GM18498 (cell line): ENCODE results near the gene FARS2.

Source experiments
- ATAC-seq: cut with Tn5 transposase; IDR thresholded peaks from one replicate; pipeline ENCODE4 v1.9.1; 2021; ENCODE audit warnings: mild to moderate bottlenecking, moderate library complexity; ENCODE audit not compliant: unreplicated experiment

The FARS2 gene

GRCh38 chr6:5260661-5261544 is at the start of gene FARS2, which contains the start of gene LYRM4:
FARS2 (plus strand) TSS chr6:5261513.
LYRM4 (minus strand) TSS chr6:5260950; CDS start chr6:5260733, 217 bp downstream.
- peak; percentile 79 for ATAC-seq

GRCh38 chr6:5213836-5214235 is 47.5 kb upstream of the FARS2 start:
- no peak for ATAC-seq

GRCh38 chr6:5214570-5215052 is 46.7 kb upstream of the FARS2 start:
- no peak for ATAC-seq

GRCh38 chr6:5215159-5215558 is 46.2 kb upstream of the FARS2 start:
- ATAC-seq, result no peak

GRCh38 chr6:5215799-5216198 is 45.5 kb upstream of the FARS2 start:
- no peak for ATAC-seq

GRCh38 chr6:5217356-5217755 is 44.0 kb upstream of the FARS2 start:
- ATAC-seq, result no peak

- no peak for ATAC-seq
Observed at GRCh38 chr6:5219011-5219691, 42.2 kb upstream of the FARS2 start.

- no peak for ATAC-seq
Observed at GRCh38 chr6:5220443-5220842, 40.9 kb upstream of the FARS2 start.

GRCh38 chr6:5223309-5223708 is 38.0 kb upstream of the FARS2 start:
- ATAC-seq, result no peak

GRCh38 chr6:5229356-5229755 is 32.0 kb upstream of the FARS2 start:
- no peak for ATAC-seq

- ATAC-seq, result no peak
Observed at GRCh38 chr6:5230081-5230480, 31.2 kb upstream of the FARS2 start.

GRCh38 chr6:5231289-5231688 is 30.0 kb upstream of the FARS2 start:
- ATAC-seq, result no peak

GRCh38 chr6:5234874-5235273 is 26.4 kb upstream of the FARS2 start:
- ATAC-seq, result no peak

GRCh38 chr6:5235830-5236229 is 25.5 kb upstream of the FARS2 start:
- no peak for ATAC-seq

GRCh38 chr6:5237805-5238204 is 23.5 kb upstream of the FARS2 start:
- no peak for ATAC-seq

GRCh38 chr6:5238336-5238735 is 23.0 kb upstream of the FARS2 start:
- ATAC-seq, result no peak

- ATAC-seq, result no peak
Observed at GRCh38 chr6:5241252-5241651, 20.1 kb upstream of the FARS2 start.

GRCh38 chr6:5243069-5243468 is 18.2 kb upstream of the FARS2 start:
- no peak for ATAC-seq

GRCh38 chr6:5246141-5247097 is 14.9 kb upstream of the FARS2 start:
- no peak for ATAC-seq

- ATAC-seq, result no peak
Observed at GRCh38 chr6:5247201-5247600, 14.1 kb upstream of the FARS2 start.
